C4-2B (cell line): ENCODE data around the gene WNT7B.

ENCODE experiments used
- CTCF ChIP-seq: fragments of 450-650 bp; conservative IDR thresholded peaks from 2 replicates; pipeline ENCODE4 v1.5.1; 2017; ENCODE audit warnings: mild to moderate bottlenecking
- ZFX ChIP-seq: fragments of 450-650 bp; IDR thresholded peaks from 2 replicates; pipeline ENCODE4 v1.6.1; 2017

DNA sequence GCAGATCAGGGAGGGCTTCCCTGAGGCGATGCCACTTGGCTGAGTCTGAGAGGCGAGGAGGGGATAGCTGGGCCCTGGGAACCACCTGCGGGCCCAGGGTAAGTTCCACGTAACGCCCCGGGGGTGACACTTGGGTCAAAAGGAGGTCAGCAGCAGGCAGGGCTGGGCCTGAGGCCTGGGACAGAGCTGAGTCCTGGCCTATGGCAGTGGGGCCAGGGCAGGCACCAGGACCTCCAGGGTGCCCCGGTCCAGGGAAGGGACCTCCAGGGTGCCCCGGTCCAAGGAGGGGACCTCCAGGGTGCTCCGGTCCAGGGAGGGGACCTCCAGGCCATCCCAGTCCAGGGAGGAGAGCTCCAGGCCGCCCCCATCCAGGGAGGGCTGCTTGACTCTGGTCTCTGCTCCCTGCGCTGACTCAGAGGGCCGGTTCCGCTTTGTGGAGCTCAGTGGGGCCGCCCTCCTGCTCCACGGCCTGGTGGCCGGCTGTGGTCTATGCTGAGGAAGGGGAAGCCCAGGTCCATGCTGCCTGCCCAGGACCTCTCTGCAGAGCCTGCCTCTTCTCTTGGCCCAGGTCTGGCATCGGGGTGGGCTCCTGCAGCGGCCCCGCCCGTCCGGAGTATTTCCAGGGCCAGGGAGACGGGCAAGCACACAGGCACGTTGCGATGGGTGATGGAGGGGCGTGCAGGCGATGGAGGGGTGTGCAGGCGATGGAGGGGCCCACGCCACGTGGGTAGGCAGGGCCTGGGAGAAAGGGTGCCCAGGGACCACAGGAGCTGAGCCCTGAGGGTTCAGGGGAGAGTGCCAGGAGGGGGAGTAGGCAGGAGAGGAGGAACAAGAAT, 19.5 kb upstream of the WNT7B start:
- TF ChIP-seq CTCF (no peak), ZFX (no peak)
